ENCODE measurements around the gene MYBPH.

MYBPH gene

GRCh38 chr1:203197625-203198024, 22.0 kb upstream of the MYBPH start:
- Histone ChIP-seq H3K27ac (no peak overlapping the region), H3K9me3 (replicated peaks in 1 of 11) (no peaks in the 10 kb centered on the region), H4K20me1 (no peaks in the 10 kb centered on the region), H3K27me3 (no peaks in the 10 kb centered on the region), H3K9ac (no peak overlapping the region), H3K4me1 (peaks cover 19 to 59% (median 38%) of the 10 kb centered on the region in 10 experiments; a peak in 19 of 20 replicates), H3K4me2 (peak overlapping the region in 8 of 11 experiments; percentile 12 to 60 (median 36); a peak in 13 of 22 replicates), H3K36me3 (no peaks in the 10 kb centered on the region), H3K4me3 (no peak overlapping the region)
- TF ChIP-seq Cebpa-rat (IDR thresholded peaks at IDR 0.05): no peak

- no peak for TF ChIP-seq Cebpa-rat (IDR thresholded peaks at IDR 0.05)
- H3K4me1 ChIP-seq: peaks cover 19 to 46% (median 29%) of the 10 kb centered on the region in 10 experiments; a peak in 19 of 20 replicates
- no peaks in the 10 kb centered on the region for H3K27me3 ChIP-seq
- H4K20me1 ChIP-seq: no peaks in the 10 kb centered on the region
- no peak overlapping the region for H3K27ac ChIP-seq
- H3K4me3 ChIP-seq: no peak overlapping the region
- peak overlapping the region in 2 of 11 experiments; percentile 10 to 25; a peak in 3 of 22 replicates for H3K4me2 ChIP-seq
- H3K9me3 ChIP-seq (replicated peaks in 1 of 11): no peaks in the 10 kb centered on the region
- no peaks in the 10 kb centered on the region for H3K36me3 ChIP-seq
- no peak overlapping the region for H3K9ac ChIP-seq
Observed at GRCh38 chr1:203196371-203196770, 20.7 kb upstream of the MYBPH start.

GRCh38 chr1:203190949-203191348, 15.3 kb upstream of the MYBPH start:
- Histone ChIP-seq H3K4me1 (peaks cover 16 to 42% (median 26%) of the 10 kb centered on the region in 10 experiments), H3K27me3 (no peaks in the 10 kb centered on the region), H3K36me3 (no peaks in the 10 kb centered on the region), H3K9ac (no peak overlapping the region), H3K9me3 (replicated peaks in 1 of 11) (no peaks in the 10 kb centered on the region), H4K20me1 (no peaks in the 10 kb centered on the region), H3K4me3 (no peak overlapping the region), H3K27ac (no peak overlapping the region), H3K4me2 (peak overlapping the region in 1 of 11 experiments; percentile 16; a peak in 1 of 22 replicates)
- TF ChIP-seq Cebpa-rat (IDR thresholded peaks at IDR 0.05): no peak

- Histone ChIP-seq H3K4me1 (peaks cover 24 to 52% (median 33%) of the 10 kb centered on the region in 10 experiments), H3K9ac (no peak overlapping the region), H3K27ac (no peak overlapping the region), H3K4me2 (peak overlapping the region in 3 of 11 experiments; percentile 4 to 29 (median 15); a peak in 2 of 22 replicates), H3K36me3 (no peaks in the 10 kb centered on the region), H4K20me1 (no peaks in the 10 kb centered on the region), H3K4me3 (no peak overlapping the region), H3K9me3 (replicated peaks in 1 of 11) (no peaks in the 10 kb centered on the region), H3K27me3 (no peaks in the 10 kb centered on the region)
- no peak for TF ChIP-seq Cebpa-rat (IDR thresholded peaks at IDR 0.05)
Observed at GRCh38 chr1:203189951-203190352, 14.3 kb upstream of the MYBPH start.

DNA sequence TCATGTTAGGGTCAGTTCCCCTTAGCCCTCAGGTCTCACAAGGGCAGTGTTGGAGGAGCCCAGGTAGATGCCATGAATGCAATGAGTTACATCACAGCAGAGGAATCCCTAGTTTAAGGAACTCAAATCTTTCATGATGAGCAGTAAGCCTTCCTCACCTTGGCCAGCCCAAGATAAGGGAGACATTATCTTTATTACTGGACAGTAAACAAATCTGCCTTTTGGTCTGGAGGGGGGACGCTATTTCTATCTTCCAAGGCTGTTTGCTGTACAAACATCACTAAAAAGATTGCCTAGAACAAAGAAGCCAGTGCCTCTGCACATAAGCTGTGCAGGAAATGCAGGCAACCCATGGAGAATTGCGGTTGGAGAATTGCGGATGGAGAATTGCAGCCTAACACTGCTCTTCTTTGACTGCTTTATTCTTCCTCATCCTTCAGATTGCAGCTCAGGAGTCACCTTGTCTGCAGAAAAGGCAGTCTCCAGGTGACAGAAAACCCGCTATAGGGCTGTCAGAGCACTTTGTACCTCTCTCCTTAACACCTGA, 13.1 kb upstream of the MYBPH start:
- no peak overlapping the region for H3K27ac ChIP-seq
- H3K36me3 ChIP-seq: no peaks in the 10 kb centered on the region
- H3K4me3 ChIP-seq: no peak overlapping the region
- no peaks in the 10 kb centered on the region for H3K27me3 ChIP-seq
- no peaks in the 10 kb centered on the region for H4K20me1 ChIP-seq
- no peaks in the 10 kb centered on the region for H3K9me3 ChIP-seq (replicated peaks in 1 of 11)
- TF ChIP-seq Cebpa-rat (IDR thresholded peaks at IDR 0.05): no peak
- no peak overlapping the region for H3K9ac ChIP-seq
- peaks cover 24 to 55% (median 33%) of the 10 kb centered on the region in 10 experiments for H3K4me1 ChIP-seq
- peak overlapping the region in 1 of 11 experiments; percentile 79; a peak in 1 of 22 replicates for H3K4me2 ChIP-seq

DNA sequence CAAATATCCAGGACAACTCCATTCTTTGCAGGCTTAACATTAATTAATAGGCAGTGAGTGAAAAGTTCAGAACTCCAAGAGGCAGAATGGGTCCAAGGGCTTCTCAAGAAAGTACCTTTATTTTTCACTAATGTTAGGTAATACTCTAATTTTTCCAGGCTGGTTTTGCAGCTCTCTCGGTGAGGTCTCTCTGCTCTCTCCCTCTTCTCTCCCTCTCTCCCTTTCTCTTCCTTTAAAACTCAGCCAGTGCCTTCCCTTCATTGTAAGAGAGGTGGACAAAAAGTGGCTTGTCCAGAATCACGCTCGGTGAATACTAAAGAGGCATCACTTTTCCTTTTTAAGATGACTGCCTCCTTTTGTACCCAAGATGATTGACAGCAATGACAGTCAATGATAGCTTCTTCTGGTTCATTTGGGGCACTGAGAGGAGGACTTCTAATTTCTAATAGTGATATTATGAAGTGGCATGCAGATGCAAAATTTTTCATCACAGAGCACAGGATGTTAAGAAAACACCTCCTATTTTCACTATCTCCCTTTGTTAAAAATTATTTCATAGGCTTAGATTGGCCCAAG, 12.2 kb upstream of the MYBPH start:
- peak overlapping the region in 10 of 11 experiments; percentile 53 to 86 (median 71); a peak in 16 of 22 replicates for H3K4me2 ChIP-seq
- no peak overlapping the region for H3K4me3 ChIP-seq
- no peaks in the 10 kb centered on the region for H4K20me1 ChIP-seq
- no peak for TF ChIP-seq Cebpa-rat (IDR thresholded peaks at IDR 0.05)
- no peak overlapping the region for H3K9ac ChIP-seq
- H3K27me3 ChIP-seq: no peaks in the 10 kb centered on the region
- H3K4me1 ChIP-seq: peaks cover 24 to 56% (median 33%) of the 10 kb centered on the region in 10 experiments
- no peaks in the 10 kb centered on the region for H3K9me3 ChIP-seq (replicated peaks in 1 of 11)
- H3K36me3 ChIP-seq: no peaks in the 10 kb centered on the region
- H3K27ac ChIP-seq: no peak overlapping the region

GRCh38 chr1:203187304-203187685, 11.7 kb upstream of the MYBPH start:
- H3K9ac ChIP-seq: no peak overlapping the region
- H3K4me2 ChIP-seq: peak overlapping the region; percentile 53 to 86 (median 71)
- TF ChIP-seq Cebpa-rat (IDR thresholded peaks at IDR 0.05): no peak
- H4K20me1 ChIP-seq: no peaks in the 10 kb centered on the region
- H3K36me3 ChIP-seq: no peaks in the 10 kb centered on the region
- no peak overlapping the region for H3K4me3 ChIP-seq
- peaks cover 29 to 61% (median 38%) of the 10 kb centered on the region in 10 experiments for H3K4me1 ChIP-seq
- no peaks in the 10 kb centered on the region for H3K9me3 ChIP-seq (replicated peaks in 1 of 11)
- no peaks in the 10 kb centered on the region for H3K27me3 ChIP-seq
- H3K27ac ChIP-seq: no peak overlapping the region

GRCh38 chr1:203186446-203187303, 11.0 kb upstream of the MYBPH start, which contains the start of gene CHI3L1:
Gene CHI3L1 (minus strand): TSS chr1:203186704. CDS start chr1:203186623, 81 bp downstream.
- Histone ChIP-seq H3K27me3 (no peaks in the 10 kb centered on the region), H4K20me1 (no peaks in the 10 kb centered on the region), H3K9me3 (replicated peaks in 1 of 11) (no peaks in the 10 kb centered on the region), H3K9ac (0 out of 22 replicates have a peak within 1 kb of the TSS, but pooled peaks of 1 of the 11 experiments have one; percentile 21), H3K4me2 (peak within 1 kb of the TSS; percentile 53 to 86 (median 71)), H3K4me3 (no peak within 1 kb of the TSS; a peak in 1 of 20 replicates), H3K36me3 (no peaks in the 10 kb centered on the region), H3K4me1 (peaks cover 35 to 67% (median 44%) of the 10 kb centered on the region in 10 experiments), H3K27ac (no peak within 1 kb of the TSS)
- TF ChIP-seq Cebpa-rat (IDR thresholded peaks at IDR 0.05): no peak

DNA sequence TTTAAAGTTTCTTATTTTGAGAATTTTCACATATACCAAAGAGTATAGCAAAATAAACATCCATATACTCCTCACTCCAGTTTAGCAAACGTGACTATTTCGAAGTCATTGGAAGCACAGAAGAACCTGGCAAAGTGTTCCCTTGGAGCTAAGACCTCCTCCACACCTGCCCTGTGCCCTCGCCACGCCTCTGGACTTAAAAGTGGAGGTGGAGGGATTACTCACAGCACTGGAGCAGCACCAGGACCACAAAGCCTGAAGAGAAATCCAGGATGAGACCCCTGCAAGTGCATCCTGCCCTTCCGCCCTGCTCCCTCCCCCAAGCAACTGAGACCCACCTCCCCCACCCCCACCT, 10.4 kb upstream of the MYBPH start:
- Histone ChIP-seq H3K4me1 (peaks cover 42 to 73% (median 50%) of the 10 kb centered on the region in 10 experiments), H3K4me2 (peak overlapping the region in 7 of 11 experiments; percentile 21 to 86 (median 44); a peak in 10 of 22 replicates), H3K36me3 (no peaks in the 10 kb centered on the region), H3K9ac (no peak overlapping the region), H3K9me3 (replicated peaks in 1 of 11) (no peaks in the 10 kb centered on the region), H3K27ac (no peak overlapping the region), H3K4me3 (no peak overlapping the region; a peak in 1 of 20 replicates), H3K27me3 (no peaks in the 10 kb centered on the region), H4K20me1 (no peaks in the 10 kb centered on the region)
- no peak for TF ChIP-seq Cebpa-rat (IDR thresholded peaks at IDR 0.05)
